GM19328 (cell line): Measurements from ENCODE around the gene POU3F3.

Source experiments
- ATAC-seq: cut with Tn5 transposase; IDR thresholded peaks from one replicate; pipeline ENCODE4 v1.9.1; 2021; ENCODE audit warnings: mild to moderate bottlenecking, moderate library complexity; ENCODE audit not compliant: unreplicated experiment

Gene POU3F3

GRCh38 chr2:104901037-104901881, 47.3 kb downstream of the POU3F3 start:
- no peak for ATAC-seq

- no peak for ATAC-seq
These were observed 48.4 kb downstream of the POU3F3 start for GRCh38 chr2:104902317-104902716.
